K562 (cell line): ENCODE measurements around the gene RNF34. TPM values are rescaled to one million over a fixed set of nuclear protein-coding genes. Genes with fewer than 3 reads are reported as not detected.

ENCODE experiments used
- DACH1 ChIP-seq: fragments of 450-650 bp; IDR thresholded peaks from 2 replicates; pipeline ENCODE4 v1.6.1; 2018; ENCODE audit not compliant: partially characterized antibody
- EP300 ChIP-seq: IDR thresholded peaks from 2 replicates; pipeline ENCODE4 v1.6.1; 2012; ENCODE audit warnings: low read length, improper control_type of control experiment
- GTF2E2 ChIP-seq: fragments of 200-800 bp; sonication (Bioruptor generic); IDR thresholded peaks from 2 replicates; pipeline ENCODE4 v1.6.1; 2016; ENCODE audit warnings: missing genetic modification characterization, missing compliant biosample characterization
- MAZ ChIP-seq, 2 experiments: fragments of 450-650 bp in 1 of 2; sonication (generic) in 1 of 2; formaldehyde crosslinking; IDR thresholded peaks in 1 of 2; conservative IDR thresholded peaks in 1 of 2; 2 replicates each; pipeline versions ENCODE4 v1.4.0 to v1.5.0; 2020; ENCODE audit warnings: mild to moderate bottlenecking in 1 of 2, missing genetic modification reagents in 1 of 2
- TARDBP ChIP-seq: fragments of 450-650 bp; IDR thresholded peaks from 2 replicates; pipeline ENCODE4 v1.6.1; 2016
- ZBTB17 ChIP-seq: fragments of 450-650 bp; formaldehyde crosslinking; IDR thresholded peaks from 2 replicates; pipeline ENCODE4 v1.4.0; 2020; ENCODE audit warnings: mild to moderate bottlenecking
- ZNF57 ChIP-seq: fragments of 450-650 bp; formaldehyde crosslinking; IDR thresholded peaks from 2 replicates; pipeline ENCODE4 v1.4.0; 2020; ENCODE audit warnings: mild to moderate bottlenecking, moderate library complexity
- polyA plus RNA-seq, 8 experiments: library from polyadenylated mRNA; depleted of rRNA in 4 of 8; stranded (reverse) in 5 of 8; unstranded in 3 of 8; fragments of >200 nt; fragmentation: Nextera tagmentation in 2 of 8; fragmentation: Illumina TruSeq in 1 of 8; extraction: Ambion mirVana in 2 of 8; extraction: Trizol in 1 of 8; gene quantifications; 2 replicates each; pipeline versions ENCODE4 v1.2.1 to v1.2.3, GENCODE V29; 2011 to 2014; ENCODE audit warnings: inconsistent platforms in 1 of 8, missing spikeins in 1 of 8
- total RNA-seq, 7 experiments: library from RNA; depleted of rRNA in 6 of 7; stranded (reverse); fragments of >200 nt in 6 of 7; fragmentation: Illumina TruSeq in 2 of 7; extraction: Trizol in 2 of 7; gene quantifications; 2 replicates each; pipeline versions ENCODE4 v1.2.1 to v1.2.3, GENCODE V29; 2011 to 2021; ENCODE audit warnings: low replicate concordance in 1 of 7
- TF ChIP-seq, protein P1 (sequence below): fragments of 450-650 bp; IDR thresholded peaks from 2 replicates; pipeline ENCODE4 v1.7.1; 2018; ENCODE audit warnings: mild to moderate bottlenecking, low read depth; ENCODE audit not compliant: partially characterized antibody
- TF ChIP-seq, protein P2 (sequence below): sonication (generic); formaldehyde crosslinking; IDR thresholded peaks from 2 replicates; pipeline ENCODE4 v1.4.0; 2020; ENCODE audit warnings: mild to moderate bottlenecking, missing genetic modification reagents
- TF ChIP-seq, protein P3 (sequence below): fragments of 250-450 bp; sonication (Bioruptor Pico); IDR thresholded peaks from 2 replicates; pipeline ENCODE4 v1.8.0; 2022; ENCODE audit warnings: moderate library complexity, mild to moderate bottlenecking, inconsistent platforms
- TF ChIP-seq, protein P4 (sequence below): sonication (generic); formaldehyde crosslinking; IDR thresholded peaks from 2 replicates; pipeline ENCODE4 v1.8.1; 2023; ENCODE audit warnings: mild to moderate bottlenecking, missing genetic modification reagents
- TF ChIP-seq, protein P5 (sequence below): fragments of 250-450 bp; sonication (Bioruptor Pico); IDR thresholded peaks from 2 replicates; pipeline ENCODE4 v1.8.0; 2022; ENCODE audit warnings: inconsistent platforms, mild to moderate bottlenecking, moderate library complexity, borderline replicate concordance

The RNF34 gene
- total and polyA plus RNA-seq, 9 of the 15 experiments (the other 6 are each of a cell fraction or from before 2014, with no cell fraction given) = 41.7 to 88.9 (median 54.1) TPM

DNA sequence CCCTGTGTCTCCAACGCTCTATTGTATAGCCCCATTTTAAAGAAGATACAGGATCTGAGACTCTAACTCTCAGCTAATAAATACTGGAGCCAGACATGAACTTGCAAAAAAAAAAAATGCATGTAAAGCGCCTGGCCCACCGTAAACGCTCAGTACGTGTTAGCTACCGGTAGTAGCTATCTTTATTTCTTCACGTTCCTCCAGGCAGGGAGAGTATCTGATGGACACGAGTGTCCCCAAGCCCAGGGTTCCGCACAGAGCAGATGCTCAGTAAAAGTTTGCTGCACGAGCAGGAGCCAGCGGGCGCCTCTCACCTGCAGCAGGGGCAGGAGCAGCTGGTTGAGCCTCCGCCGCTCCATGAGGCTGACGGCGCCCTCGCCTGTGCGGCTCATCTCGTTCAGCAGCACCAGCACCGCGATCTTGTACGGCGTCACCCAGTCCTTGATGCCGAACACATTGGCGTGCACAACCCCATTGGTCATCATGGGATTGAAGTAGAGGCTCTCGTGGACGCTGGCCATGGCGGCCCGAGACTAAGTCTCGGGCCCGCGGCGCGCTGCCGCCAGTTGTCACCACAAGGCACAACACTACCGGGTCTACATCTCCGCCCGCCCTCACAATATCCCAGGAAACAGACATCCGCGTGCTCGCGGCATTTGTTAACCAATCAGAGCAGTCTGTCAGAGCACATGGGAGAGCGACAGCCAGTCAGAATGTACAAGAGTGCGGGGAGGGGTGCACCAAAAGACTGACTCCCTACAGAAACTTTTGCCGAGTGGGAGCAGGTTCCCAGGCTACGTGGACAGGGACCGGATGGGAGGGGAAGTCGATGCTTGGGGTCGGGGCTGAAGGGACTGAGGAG, 47.9 kb upstream of the RNF34 start, which contains the start of gene ANAPC5 (continued):
- TF ChIP-seq, protein P1, sequence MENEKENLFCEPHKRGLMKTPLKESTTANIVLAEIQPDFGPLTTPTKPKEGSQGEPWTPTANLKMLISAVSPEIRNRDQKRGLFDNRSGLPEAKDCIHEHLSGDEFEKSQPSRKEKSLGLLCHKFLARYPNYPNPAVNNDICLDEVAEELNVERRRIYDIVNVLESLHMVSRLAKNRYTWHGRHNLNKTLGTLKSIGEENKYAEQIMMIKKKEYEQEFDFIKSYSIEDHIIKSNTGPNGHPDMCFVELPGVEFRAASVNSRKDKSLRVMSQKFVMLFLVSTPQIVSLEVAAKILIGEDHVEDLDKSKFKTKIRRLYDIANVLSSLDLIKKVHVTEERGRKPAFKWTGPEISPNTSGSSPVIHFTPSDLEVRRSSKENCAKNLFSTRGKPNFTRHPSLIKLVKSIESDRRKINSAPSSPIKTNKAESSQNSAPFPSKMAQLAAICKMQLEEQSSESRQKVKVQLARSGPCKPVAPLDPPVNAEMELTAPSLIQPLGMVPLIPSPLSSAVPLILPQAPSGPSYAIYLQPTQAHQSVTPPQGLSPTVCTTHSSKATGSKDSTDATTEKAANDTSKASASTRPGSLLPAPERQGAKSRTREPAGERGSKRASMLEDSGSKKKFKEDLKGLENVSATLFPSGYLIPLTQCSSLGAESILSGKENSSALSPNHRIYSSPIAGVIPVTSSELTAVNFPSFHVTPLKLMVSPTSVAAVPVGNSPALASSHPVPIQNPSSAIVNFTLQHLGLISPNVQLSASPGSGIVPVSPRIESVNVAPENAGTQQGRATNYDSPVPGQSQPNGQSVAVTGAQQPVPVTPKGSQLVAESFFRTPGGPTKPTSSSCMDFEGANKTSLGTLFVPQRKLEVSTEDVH = peak; percentile 93
- TF ChIP-seq, protein P2, sequence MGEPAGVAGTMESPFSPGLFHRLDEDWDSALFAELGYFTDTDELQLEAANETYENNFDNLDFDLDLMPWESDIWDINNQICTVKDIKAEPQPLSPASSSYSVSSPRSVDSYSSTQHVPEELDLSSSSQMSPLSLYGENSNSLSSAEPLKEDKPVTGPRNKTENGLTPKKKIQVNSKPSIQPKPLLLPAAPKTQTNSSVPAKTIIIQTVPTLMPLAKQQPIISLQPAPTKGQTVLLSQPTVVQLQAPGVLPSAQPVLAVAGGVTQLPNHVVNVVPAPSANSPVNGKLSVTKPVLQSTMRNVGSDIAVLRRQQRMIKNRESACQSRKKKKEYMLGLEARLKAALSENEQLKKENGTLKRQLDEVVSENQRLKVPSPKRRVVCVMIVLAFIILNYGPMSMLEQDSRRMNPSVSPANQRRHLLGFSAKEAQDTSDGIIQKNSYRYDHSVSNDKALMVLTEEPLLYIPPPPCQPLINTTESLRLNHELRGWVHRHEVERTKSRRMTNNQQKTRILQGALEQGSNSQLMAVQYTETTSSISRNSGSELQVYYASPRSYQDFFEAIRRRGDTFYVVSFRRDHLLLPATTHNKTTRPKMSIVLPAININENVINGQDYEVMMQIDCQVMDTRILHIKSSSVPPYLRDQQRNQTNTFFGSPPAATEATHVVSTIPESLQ = peak; percentile 72; the same call in 1 of the 2 replicates
- TF ChIP-seq ZBTB17 = no peak
- TF ChIP-seq, protein P3, sequence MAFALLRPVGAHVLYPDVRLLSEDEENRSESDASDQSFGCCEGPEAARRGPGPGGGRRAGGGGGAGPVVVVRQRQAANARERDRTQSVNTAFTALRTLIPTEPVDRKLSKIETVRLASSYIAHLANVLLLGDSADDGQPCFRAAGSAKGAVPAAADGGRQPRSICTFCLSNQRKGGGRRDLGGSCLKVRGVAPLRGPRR (CRISPR knock-in tag) = no peak
- no peak for TF ChIP-seq ZNF57 (CRISPR knock-in tag)
- no peak; the same call in 1 of the 2 replicates for TF ChIP-seq TARDBP
- peak; percentile 89 for TF ChIP-seq MAZ (CRISPR knock-in tag; conservative IDR thresholded peaks at IDR 0.05 in 1 of 2, IDR thresholded peaks at IDR 0.05 in 1 of 2)
- TF ChIP-seq, protein P4, sequence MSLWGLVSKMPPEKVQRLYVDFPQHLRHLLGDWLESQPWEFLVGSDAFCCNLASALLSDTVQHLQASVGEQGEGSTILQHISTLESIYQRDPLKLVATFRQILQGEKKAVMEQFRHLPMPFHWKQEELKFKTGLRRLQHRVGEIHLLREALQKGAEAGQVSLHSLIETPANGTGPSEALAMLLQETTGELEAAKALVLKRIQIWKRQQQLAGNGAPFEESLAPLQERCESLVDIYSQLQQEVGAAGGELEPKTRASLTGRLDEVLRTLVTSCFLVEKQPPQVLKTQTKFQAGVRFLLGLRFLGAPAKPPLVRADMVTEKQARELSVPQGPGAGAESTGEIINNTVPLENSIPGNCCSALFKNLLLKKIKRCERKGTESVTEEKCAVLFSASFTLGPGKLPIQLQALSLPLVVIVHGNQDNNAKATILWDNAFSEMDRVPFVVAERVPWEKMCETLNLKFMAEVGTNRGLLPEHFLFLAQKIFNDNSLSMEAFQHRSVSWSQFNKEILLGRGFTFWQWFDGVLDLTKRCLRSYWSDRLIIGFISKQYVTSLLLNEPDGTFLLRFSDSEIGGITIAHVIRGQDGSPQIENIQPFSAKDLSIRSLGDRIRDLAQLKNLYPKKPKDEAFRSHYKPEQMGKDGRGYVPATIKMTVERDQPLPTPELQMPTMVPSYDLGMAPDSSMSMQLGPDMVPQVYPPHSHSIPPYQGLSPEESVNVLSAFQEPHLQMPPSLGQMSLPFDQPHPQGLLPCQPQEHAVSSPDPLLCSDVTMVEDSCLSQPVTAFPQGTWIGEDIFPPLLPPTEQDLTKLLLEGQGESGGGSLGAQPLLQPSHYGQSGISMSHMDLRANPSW (CRISPR knock-in tag) = peak; percentile 4; the same call in 1 of the 2 replicates
- TF ChIP-seq DACH1 = peak; percentile 44
- peak; percentile 86 for TF ChIP-seq GTF2E2
- TF ChIP-seq EP300 = peak; percentile 37; the same call in 1 of the 2 replicates
- TF ChIP-seq, protein P5, sequence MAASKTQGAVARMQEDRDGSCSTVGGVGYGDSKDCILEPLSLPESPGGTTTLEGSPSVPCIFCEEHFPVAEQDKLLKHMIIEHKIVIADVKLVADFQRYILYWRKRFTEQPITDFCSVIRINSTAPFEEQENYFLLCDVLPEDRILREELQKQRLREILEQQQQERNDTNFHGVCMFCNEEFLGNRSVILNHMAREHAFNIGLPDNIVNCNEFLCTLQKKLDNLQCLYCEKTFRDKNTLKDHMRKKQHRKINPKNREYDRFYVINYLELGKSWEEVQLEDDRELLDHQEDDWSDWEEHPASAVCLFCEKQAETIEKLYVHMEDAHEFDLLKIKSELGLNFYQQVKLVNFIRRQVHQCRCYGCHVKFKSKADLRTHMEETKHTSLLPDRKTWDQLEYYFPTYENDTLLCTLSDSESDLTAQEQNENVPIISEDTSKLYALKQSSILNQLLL = no peak
